HL-60 (cell line): ENCODE measurements around the gene TRNP1.

ENCODE experiments used
- CTCF ChIP-seq: IDR thresholded peaks from one replicate; pipeline ENCODE4 v1.5.1; 2011; ENCODE audit warnings: low read length, control low read depth, inconsistent platforms; ENCODE audit not compliant: insufficient read depth
- POLR2AphosphoS5 ChIP-seq: IDR thresholded peaks from 2 replicates; pipeline ENCODE4 v1.6.1; 2012; ENCODE audit warnings: low read depth
- REST ChIP-seq: IDR thresholded peaks from 2 replicates; pipeline ENCODE4 v1.6.1; 2012; ENCODE audit warnings: low read depth; ENCODE audit not compliant: insufficient replicate concordance

GRCh38 chr1:26949926-26950319, 43.6 kb upstream of the TRNP1 start:
- no peak for TF ChIP-seq REST
- TF ChIP-seq CTCF: no peak
- no peak for TF ChIP-seq POLR2AphosphoS5
